ENCODE results near the gene PTGIR. TPM values are rescaled to one million over a fixed set of nuclear protein-coding genes. Genes with fewer than 3 reads are reported as not detected.
A peak's percentile ranks its signal among the peaks of the same experiment; 100 is the strongest.

PTGIR gene
- polyA plus RNA-seq, 1 donor (not counting 4 experiments of a cell fraction or from before 2014, with no cell fraction given) = not detected

- H3K9ac ChIP-seq (ENCODE audit: control insufficient read depth, extremely low read depth, insufficient read depth, low read length) = no peak overlapping the region
- no peaks in the 10 kb centered on the region for H3K27me3 ChIP-seq (ENCODE audit: control insufficient read depth, extremely low read depth, insufficient read depth, low read length)
- H3K9me3 ChIP-seq (ENCODE audit: control insufficient read depth, low read depth, low read length) = no peaks in the 10 kb centered on the region
- H2AFZ ChIP-seq (ENCODE audit: control insufficient read depth, low read length) = no peak overlapping the region
- H3K36me3 ChIP-seq (ENCODE audit: control insufficient read depth in 2 of 2, extremely low read depth in 1 of 2, insufficient read depth in 2 of 2, low read length in 2 of 2) = peaks cover 17 to 20% of the 10 kb centered on the region in 2 experiments
- H3K79me2 ChIP-seq (ENCODE audit: control insufficient read depth, insufficient read depth, low read length) = no peaks in the 10 kb centered on the region
- H4K20me1 ChIP-seq (ENCODE audit: control insufficient read depth, extremely low read depth, insufficient read depth, low read length) = peaks cover 4% of the 10 kb centered on the region
- no peak overlapping the region for H3K27ac ChIP-seq (ENCODE audit: control insufficient read depth, insufficient read depth, low read length)
- DNase-seq (ENCODE audit: low read depth, low spot score) (no peak), FAIRE-seq (no peak)
- dilution Hi-C loops (cut with MboI; ENCODE audit: extremely low pct_ligation_motif_present, low sequenced_read_pairs) = no loop called here
- TF ChIP-seq, protein P1, sequence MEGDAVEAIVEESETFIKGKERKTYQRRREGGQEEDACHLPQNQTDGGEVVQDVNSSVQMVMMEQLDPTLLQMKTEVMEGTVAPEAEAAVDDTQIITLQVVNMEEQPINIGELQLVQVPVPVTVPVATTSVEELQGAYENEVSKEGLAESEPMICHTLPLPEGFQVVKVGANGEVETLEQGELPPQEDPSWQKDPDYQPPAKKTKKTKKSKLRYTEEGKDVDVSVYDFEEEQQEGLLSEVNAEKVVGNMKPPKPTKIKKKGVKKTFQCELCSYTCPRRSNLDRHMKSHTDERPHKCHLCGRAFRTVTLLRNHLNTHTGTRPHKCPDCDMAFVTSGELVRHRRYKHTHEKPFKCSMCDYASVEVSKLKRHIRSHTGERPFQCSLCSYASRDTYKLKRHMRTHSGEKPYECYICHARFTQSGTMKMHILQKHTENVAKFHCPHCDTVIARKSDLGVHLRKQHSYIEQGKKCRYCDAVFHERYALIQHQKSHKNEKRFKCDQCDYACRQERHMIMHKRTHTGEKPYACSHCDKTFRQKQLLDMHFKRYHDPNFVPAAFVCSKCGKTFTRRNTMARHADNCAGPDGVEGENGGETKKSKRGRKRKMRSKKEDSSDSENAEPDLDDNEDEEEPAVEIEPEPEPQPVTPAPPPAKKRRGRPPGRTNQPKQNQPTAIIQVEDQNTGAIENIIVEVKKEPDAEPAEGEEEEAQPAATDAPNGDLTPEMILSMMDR (optimal IDR thresholded peaks at IDR 0.05 in 1 of 3, IDR thresholded peaks at IDR 0.05 in 1 of 3, conservative IDR thresholded peaks at IDR 0.05 in 1 of 3; ENCODE audit: extremely low read depth in 1 of 3, insufficient read depth in 2 of 3, low read length in 3 of 3) = peak in 1 of 3 experiments; percentile 4
- no peak for TF ChIP-seq EZH2 (IDR thresholded peaks at IDR 0.05; ENCODE audit: low read length)
- no peak overlapping the region for H3K4me3 ChIP-seq (ENCODE audit: control insufficient read depth in 2 of 3, extremely low read depth in 1 of 3, insufficient read depth in 2 of 3, low read depth in 1 of 3, low read length in 3 of 3)
- no peak overlapping the region for H3K4me2 ChIP-seq (ENCODE audit: control insufficient read depth, extremely low read depth, insufficient read depth, low read depth, low read length)
- no peaks in the 10 kb centered on the region for H3K4me1 ChIP-seq (ENCODE audit: control insufficient read depth, extremely low read depth, insufficient read depth, low read length)
- H3K9me1 ChIP-seq (ENCODE audit: control insufficient read depth, extremely low read depth, insufficient read depth, low read length) = no peaks in the 10 kb centered on the region
These were observed 11.4 kb downstream of the PTGIR start for GRCh38 chr19:46613525-46613924.

- peaks cover 5% of the 10 kb centered on the region for H4K20me1 ChIP-seq (ENCODE audit: control insufficient read depth, extremely low read depth, insufficient read depth, low read length)
- no peaks in the 10 kb centered on the region for H3K9me1 ChIP-seq (ENCODE audit: control insufficient read depth, extremely low read depth, insufficient read depth, low read length)
- H2AFZ ChIP-seq (ENCODE audit: control insufficient read depth, low read length) = no peak overlapping the region
- peaks cover 2% of the 10 kb centered on the region for H3K4me1 ChIP-seq (ENCODE audit: control insufficient read depth, extremely low read depth, insufficient read depth, low read length)
- peaks cover 8% of the 10 kb centered on the region for H3K79me2 ChIP-seq (ENCODE audit: control insufficient read depth, insufficient read depth, low read length)
- H3K27me3 ChIP-seq (ENCODE audit: control insufficient read depth, extremely low read depth, insufficient read depth, low read length) = no peaks in the 10 kb centered on the region
- TF ChIP-seq, protein P1 (optimal IDR thresholded peaks at IDR 0.05 in 1 of 3, IDR thresholded peaks at IDR 0.05 in 1 of 3, conservative IDR thresholded peaks at IDR 0.05 in 1 of 3; ENCODE audit: extremely low read depth in 1 of 3, insufficient read depth in 2 of 3, low read length in 3 of 3) = no peak
- TF ChIP-seq EZH2 (IDR thresholded peaks at IDR 0.05; ENCODE audit: low read length) = no peak
- dilution Hi-C loops (cut with MboI; ENCODE audit: extremely low pct_ligation_motif_present, low sequenced_read_pairs) = no loop called here
- no peak for DNase-seq (ENCODE audit: low read depth, low spot score)
- FAIRE-seq = no peak
- H3K9ac ChIP-seq (ENCODE audit: control insufficient read depth, extremely low read depth, insufficient read depth, low read length) = no peak overlapping the region
- no peak overlapping the region for H3K4me3 ChIP-seq (ENCODE audit: control insufficient read depth in 2 of 3, extremely low read depth in 1 of 3, insufficient read depth in 2 of 3, low read depth in 1 of 3, low read length in 3 of 3)
- H3K4me2 ChIP-seq (ENCODE audit: control insufficient read depth, extremely low read depth, insufficient read depth, low read depth, low read length) = no peak overlapping the region
- H3K27ac ChIP-seq (ENCODE audit: control insufficient read depth, insufficient read depth, low read length) = no peak overlapping the region
- peaks cover 34 to 38% of the 10 kb centered on the region in 2 experiments for H3K36me3 ChIP-seq (ENCODE audit: control insufficient read depth in 2 of 2, extremely low read depth in 1 of 2, insufficient read depth in 2 of 2, low read length in 2 of 2)
- no peaks in the 10 kb centered on the region for H3K9me3 ChIP-seq (ENCODE audit: control insufficient read depth, low read depth, low read length)
These were observed 13.1 kb downstream of the PTGIR start for GRCh38 chr19:46611776-46612175.

All from keratinocyte (primary cell).